Esophagus muscularis mucosa (tissue), 4 donors: ENCODE data around the gene DNM3. TPM values are rescaled to one million over a fixed set of nuclear protein-coding genes. Genes with fewer than 3 reads are reported as not detected.
A peak's percentile ranks its signal among the peaks of the same experiment; 100 is the strongest.

Experiments used
- DNase-seq: peaks from one replicate; pipeline ENCODE4 v3.0.0-alpha.2; 2017; ENCODE audit errors: extremely low spot score
- H3K27ac ChIP-seq, 4 donors: fragments of 200-600 bp; sonication (generic); replicated peaks in 1 of 4; 1 replicate in 3 of 4; 2 replicates in 1 of 4; pipeline ENCODE4 v1.5.1; 2016 to 2019; ENCODE audit warnings: mild to moderate bottlenecking in 1 of 4
- H3K27me3 ChIP-seq, 4 donors: fragments of 200-600 bp; sonication (generic); one replicate each; pipeline versions ENCODE4 v1.5.1 to v1.6.0; 2016 to 2019
- H3K36me3 ChIP-seq, 4 donors: fragments of 200-600 bp; sonication (generic); one replicate each; pipeline ENCODE4 v1.5.1; 2016 to 2019
- H3K4me1 ChIP-seq, 4 donors: fragments of 200-600 bp; sonication (generic); one replicate each; pipeline ENCODE4 v1.5.1; 2016 to 2019
- H3K4me3 ChIP-seq, 4 donors: fragments of 200-600 bp; sonication (generic); 1 replicate in 2 of 4; 2 replicates in 2 of 4; pipeline ENCODE4 v1.5.1; 2016 to 2019; ENCODE audit warnings: mild to moderate bottlenecking in 4 of 4, moderate library complexity in 1 of 4
- H3K9me3 ChIP-seq, 4 donors: fragments of 200-600 bp; sonication (generic); 1 replicate in 3 of 4; 2 replicates in 1 of 4; pipeline ENCODE4 v1.5.1; 2016 to 2019
- EP300 ChIP-seq: sonication (generic); formaldehyde crosslinking; IDR thresholded peaks from one replicate; pipeline ENCODE4 v1.6.1; 2017; ENCODE audit warnings: antibody characterized with exemption
- POLR2A ChIP-seq: fragments of 450-650 bp; IDR thresholded peaks from one replicate; pipeline ENCODE4 v1.6.1; 2017; ENCODE audit warnings: antibody characterized with exemption, moderate library complexity, mild to moderate bottlenecking, low read depth
- POLR2AphosphoS5 ChIP-seq, 2 donors: sonication (generic); formaldehyde crosslinking; IDR thresholded peaks; one replicate each; pipeline ENCODE4 v1.6.1; 2017; ENCODE audit warnings: antibody characterized with exemption in 2 of 2
- WGBS: methylation state at CpG from one replicate; pipeline ENCODE4 v1.1.5; 2018; 5-methylcytosine and 5-hydroxymethylcytosine counted together
- intact Hi-C: fragments of 100-400 bp; cut with DNase I; formaldehyde crosslinking; loops from one replicate; pipeline ENCODE4 v1.15.1; 2023
- total RNA-seq, 4 donors: library from RNA; depleted of rRNA; stranded (reverse); fragments of >200 nt; gene quantifications; one replicate each; pipeline versions ENCODE4 v1.1.0 to v1.2.1, GENCODE V29; 2016
- TF ChIP-seq, protein P1 (sequence below), 3 experiments: fragments of 200-600 bp in 2 of 3; fragments of 450-650 bp in 1 of 3; sonication (generic) in 2 of 3; IDR thresholded peaks; one replicate each; pipeline ENCODE4 v1.5.1; 2017 to 2019; ENCODE audit warnings: antibody characterized with exemption in 3 of 3, mild to moderate bottlenecking in 2 of 3, moderate library complexity in 1 of 3

Gene DNM3
- total RNA-seq = 1 to 10 TPM; 3.3 to 6.4 (median 3.9) TPM

DNA sequence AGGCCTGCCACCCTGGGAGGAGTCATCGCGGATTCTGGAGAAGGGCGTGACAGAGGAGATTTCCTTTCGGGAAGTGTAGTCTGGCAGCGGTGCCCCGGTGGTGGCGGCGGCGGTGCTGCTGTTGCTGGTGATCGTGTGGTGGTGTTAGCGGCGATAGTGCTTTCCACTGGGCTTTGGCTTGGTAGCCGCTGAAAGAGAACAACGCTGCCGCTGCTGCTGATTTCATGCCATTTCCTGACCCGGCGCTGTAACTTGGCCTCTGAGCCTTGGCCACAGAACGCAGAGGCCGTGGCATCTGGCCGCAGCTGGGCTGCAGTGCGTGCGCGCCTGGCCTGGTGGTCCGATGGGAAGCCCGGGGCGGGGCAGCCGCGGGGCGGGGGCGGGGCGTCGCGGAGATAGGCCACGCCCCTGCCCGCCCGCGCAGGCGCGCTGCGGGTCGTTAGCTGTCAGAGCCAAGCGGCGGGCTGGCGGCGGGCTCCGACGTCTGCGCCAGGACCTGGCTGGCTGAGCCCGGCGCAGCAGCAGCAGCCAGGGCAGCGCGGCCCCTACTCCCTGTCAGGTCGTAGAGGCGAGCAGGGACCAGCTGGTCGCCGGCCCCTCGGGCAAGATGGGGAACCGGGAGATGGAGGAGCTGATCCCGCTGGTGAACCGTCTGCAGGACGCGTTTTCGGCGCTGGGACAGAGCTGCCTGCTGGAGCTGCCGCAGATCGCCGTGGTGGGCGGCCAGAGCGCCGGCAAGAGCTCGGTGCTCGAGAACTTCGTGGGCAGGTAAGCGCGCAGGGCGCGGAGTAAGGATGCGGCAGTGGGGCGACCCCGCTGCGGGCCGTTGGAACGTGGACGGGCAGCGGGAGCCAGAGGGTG lies at the start of gene DNM3:
DNM3 (plus strand) TSS at position 449 of the 861 bp plus-strand sequence; CDS start at position 608, 159 bp downstream.
- DNase-seq = peak; percentile 94
- H3K36me3 ChIP-seq = no peaks in the 10 kb centered on the region
- peak within 1 kb of the TSS; percentile 68 to 83 (median 74) for H3K27ac ChIP-seq
- 0% methylated on average over 7 of the region's 85 CpGs for WGBS
- H3K27me3 ChIP-seq = no peaks in the 10 kb centered on the region
- peak within 1 kb of the TSS; percentile 75 to 87 (median 84) for H3K4me3 ChIP-seq
- intact Hi-C loops = no loop called here
- TF ChIP-seq, protein P1, sequence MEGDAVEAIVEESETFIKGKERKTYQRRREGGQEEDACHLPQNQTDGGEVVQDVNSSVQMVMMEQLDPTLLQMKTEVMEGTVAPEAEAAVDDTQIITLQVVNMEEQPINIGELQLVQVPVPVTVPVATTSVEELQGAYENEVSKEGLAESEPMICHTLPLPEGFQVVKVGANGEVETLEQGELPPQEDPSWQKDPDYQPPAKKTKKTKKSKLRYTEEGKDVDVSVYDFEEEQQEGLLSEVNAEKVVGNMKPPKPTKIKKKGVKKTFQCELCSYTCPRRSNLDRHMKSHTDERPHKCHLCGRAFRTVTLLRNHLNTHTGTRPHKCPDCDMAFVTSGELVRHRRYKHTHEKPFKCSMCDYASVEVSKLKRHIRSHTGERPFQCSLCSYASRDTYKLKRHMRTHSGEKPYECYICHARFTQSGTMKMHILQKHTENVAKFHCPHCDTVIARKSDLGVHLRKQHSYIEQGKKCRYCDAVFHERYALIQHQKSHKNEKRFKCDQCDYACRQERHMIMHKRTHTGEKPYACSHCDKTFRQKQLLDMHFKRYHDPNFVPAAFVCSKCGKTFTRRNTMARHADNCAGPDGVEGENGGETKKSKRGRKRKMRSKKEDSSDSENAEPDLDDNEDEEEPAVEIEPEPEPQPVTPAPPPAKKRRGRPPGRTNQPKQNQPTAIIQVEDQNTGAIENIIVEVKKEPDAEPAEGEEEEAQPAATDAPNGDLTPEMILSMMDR (IDR thresholded peaks at IDR 0.05) = no peak
- TF ChIP-seq POLR2AphosphoS5 (IDR thresholded peaks at IDR 0.05) = peak; percentile 77 to 84
- peaks cover 7 to 26% (median 23%) of the 10 kb centered on the region in 4 donors for H3K4me1 ChIP-seq
- peaks cover 0 to 5% (median 0%) of the 10 kb centered on the region in 4 donors for H3K9me3 ChIP-seq

GRCh38 chr1:171792656-171793369 lies 48.5 kb upstream of the DNM3 start:
- intact Hi-C loops = no loop called here
- WGBS = 85% methylated on average over 7 of the region's 7 CpGs
- Histone ChIP-seq H3K36me3 (peaks cover 49 to 100% (median 97%) of the 10 kb centered on the region in 4 donors), H3K27me3 (no peaks in the 10 kb centered on the region), H3K9me3 (no peaks in the 10 kb centered on the region), H3K4me3 (no peak overlapping the region), H3K4me1 (peaks cover 0 to 5% (median 0%) of the 10 kb centered on the region in 4 donors), H3K27ac (no peak overlapping the region)
- no peak for DNase-seq
- TF ChIP-seq POLR2AphosphoS5 (IDR thresholded peaks at IDR 0.05) (no peak), EP300 (no peak), POLR2A (no peak)
- TF ChIP-seq, protein P1 (IDR thresholded peaks at IDR 0.05) = no peak

DNA sequence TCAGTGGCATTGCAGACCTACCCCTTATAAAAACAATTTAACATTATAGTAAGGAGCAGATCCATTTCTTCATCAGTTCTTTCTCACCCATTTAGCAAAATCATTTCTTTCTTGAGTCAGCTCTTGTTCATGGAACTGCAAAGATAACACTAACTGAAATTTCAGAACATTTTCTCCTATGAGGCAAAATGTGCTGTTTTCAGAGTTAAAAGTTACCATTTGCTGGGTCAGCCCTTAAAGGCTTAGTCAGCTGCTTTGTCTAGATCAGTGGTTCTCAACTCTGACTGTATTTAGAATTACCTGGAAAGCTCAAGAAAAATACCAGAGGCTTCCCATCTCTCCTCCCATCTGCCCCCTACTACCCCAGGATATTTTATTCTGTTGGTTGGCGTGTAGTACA lies 47.7 kb upstream of the DNM3 start:
- Histone ChIP-seq H3K4me3 (no peak overlapping the region), H3K4me1 (peaks cover 0 to 2% (median 0%) of the 10 kb centered on the region in 4 donors), H3K27me3 (no peaks in the 10 kb centered on the region), H3K9me3 (no peaks in the 10 kb centered on the region), H3K36me3 (peaks cover 44 to 100% (median 94%) of the 10 kb centered on the region in 4 donors), H3K27ac (no peak overlapping the region)
- intact Hi-C loops = no loop called here
- no peak for DNase-seq
- WGBS = 95% methylated on average over 1 of the region's 1 CpG
- TF ChIP-seq EP300 (no peak), POLR2A (no peak), POLR2AphosphoS5 (IDR thresholded peaks at IDR 0.05) (no peak)
- TF ChIP-seq, protein P1 (IDR thresholded peaks at IDR 0.05) = no peak

- Histone ChIP-seq H3K27ac (no peak overlapping the region), H3K27me3 (no peaks in the 10 kb centered on the region), H3K4me3 (no peak overlapping the region), H3K9me3 (no peaks in the 10 kb centered on the region), H3K4me1 (no peaks in the 10 kb centered on the region), H3K36me3 (peaks cover 40 to 100% (median 92%) of the 10 kb centered on the region in 4 donors)
- DNase-seq = no peak
- TF ChIP-seq POLR2A = no peak
- TF ChIP-seq, protein P1 (IDR thresholded peaks at IDR 0.05) = no peak
- intact Hi-C loops = no loop called here
- WGBS = 90% methylated on average over 4 of the region's 4 CpGs
Observed at GRCh38 chr1:171794085-171794484, 47.2 kb upstream of the DNM3 start.
